Endothelial cell of umbilical vein (primary cell): Measurements from ENCODE around the gene B3GALNT2. TPM values are rescaled to one million over a fixed set of nuclear protein-coding genes. Genes with fewer than 3 reads are reported as not detected.

Experiments used
- BruUV-seq: library from RNA; stranded (reverse); fragments of 400-500 nt; replicated peaks from 2 replicates; lab custom pipeline; 2021; lab: Mats Ljungman, UMichigan
- CTCF ChIA-PET: fragments of 300-600, 350-600 bp; sonication (Branson Sonifier 250); formaldehyde crosslinking; loops from one replicate; lab custom pipeline; 2021; ENCODE audit warnings: antibody characterized with exemption, inconsistent platforms; lab: Charles Lee
- POLR2A ChIA-PET: fragments of 300-600, 350-600 bp; sonication (Branson Sonifier 250); formaldehyde crosslinking; loops from one replicate; lab custom pipeline; 2021; ENCODE audit warnings: antibody characterized with exemption, inconsistent platforms; lab: Charles Lee
- DNase-seq: peaks from one replicate; pipeline ENCODE4 v3.0.0-alpha.2; 2011; ENCODE audit warnings: low read depth, low spot score
- FAIRE-seq: peaks from 2 replicates; lab custom pipeline; 2011; peaks lifted over from hg19 to GRCh38; lab: Jason Lieb, UNC
- H2AFZ ChIP-seq: 2 replicates; pipeline ENCODE4 v1.6.0; 2012; ENCODE audit warnings: low read depth, low read length, control low read depth, inconsistent platforms
- H3K27ac ChIP-seq: 2 replicates; pipeline ENCODE4 v1.5.1; 2011; ENCODE audit warnings: low read depth, mild to moderate bottlenecking, control low read depth, low read length, moderate library complexity; ENCODE audit not compliant: insufficient read depth
- H3K27me3 ChIP-seq, 2 experiments: 2 replicates each; pipeline versions ENCODE4 v1.6.0 to v1.6.1; 2011; ENCODE audit warnings: low read length in 2 of 2, mixed read lengths in 1 of 2; ENCODE audit not compliant: control insufficient read depth in 2 of 2, insufficient read depth in 2 of 2
- H3K36me3 ChIP-seq, 2 experiments: 2 replicates in 1 of 2; 3 replicates in 1 of 2; pipeline ENCODE4 v1.5.1; 2011; ENCODE audit warnings: low read length in 2 of 2, mild to moderate bottlenecking in 1 of 2, moderate library complexity in 1 of 2; ENCODE audit not compliant: control insufficient read depth in 2 of 2, insufficient read depth in 2 of 2; ENCODE audit errors: extremely low read depth in 1 of 2
- H3K4me1 ChIP-seq: 3 replicates; pipeline ENCODE4 v1.5.1; 2011; ENCODE audit warnings: mild to moderate bottlenecking, low read length; ENCODE audit not compliant: control insufficient read depth, insufficient read depth; ENCODE audit errors: extremely low read depth
- H3K4me2 ChIP-seq: 2 replicates; pipeline ENCODE4 v1.6.1; 2011; ENCODE audit warnings: low read length, control low read depth, mixed read lengths; ENCODE audit not compliant: insufficient read depth
- H3K4me3 ChIP-seq, 3 experiments: fragments of 200-600 bp in 1 of 3; sonication (generic), shearing (Covaris generic) in 1 of 3; replicated peaks in 1 of 3; 2 replicates each; pipeline ENCODE4 v1.5.1; 2011 to 2016; ENCODE audit warnings: control low read depth in 3 of 3, low read length in 3 of 3, mild to moderate bottlenecking in 2 of 3, inconsistent platforms in 1 of 3, low read depth in 1 of 3, moderate library complexity in 1 of 3; ENCODE audit not compliant: insufficient read depth in 1 of 3
- H3K79me2 ChIP-seq: 2 replicates; pipeline ENCODE4 v1.6.0; 2012; ENCODE audit warnings: low read length, inconsistent platforms; ENCODE audit not compliant: control insufficient read depth, insufficient read depth
- H3K9ac ChIP-seq: replicated peaks from 2 replicates; pipeline ENCODE3; 2011; ENCODE audit warnings: low read length, control low read depth; ENCODE audit not compliant: insufficient read depth; ENCODE audit errors: extremely low read depth
- H3K9me1 ChIP-seq: replicated peaks from 3 replicates; pipeline ENCODE4 v1.6.0; 2011; ENCODE audit warnings: mild to moderate bottlenecking, low read length; ENCODE audit not compliant: control insufficient read depth, insufficient read depth; ENCODE audit errors: extremely low read depth
- H3K9me3 ChIP-seq: replicated peaks from 2 replicates; pipeline ENCODE4 v1.5.1; 2012; ENCODE audit warnings: low read length, inconsistent platforms; ENCODE audit not compliant: control insufficient read depth, insufficient read depth
- H4K20me1 ChIP-seq: replicated peaks from 2 replicates; pipeline ENCODE3; 2011; ENCODE audit warnings: mild to moderate bottlenecking, low read length; ENCODE audit not compliant: control insufficient read depth, insufficient read depth; ENCODE audit errors: extremely low read depth
- FOS ChIP-seq: IDR thresholded peaks from 2 replicates; pipeline ENCODE4 v1.6.1; 2011; ENCODE audit warnings: mild to moderate bottlenecking, low read length, moderate library complexity, borderline replicate concordance; ENCODE audit not compliant: insufficient read depth
- GATA2 ChIP-seq: IDR thresholded peaks from 2 replicates; pipeline ENCODE4 v1.7.0; 2011; ENCODE audit warnings: low read depth, mild to moderate bottlenecking, moderate library complexity, mixed read lengths, low read length; ENCODE audit not compliant: insufficient read length, insufficient read depth
- JUN ChIP-seq: IDR thresholded peaks from 2 replicates; pipeline ENCODE4 v1.6.1; 2011; ENCODE audit warnings: borderline replicate concordance, low read depth; ENCODE audit not compliant: insufficient read length, insufficient read depth
- MAX ChIP-seq: IDR thresholded peaks from 2 replicates; pipeline ENCODE4 v1.6.1; 2011; ENCODE audit not compliant: insufficient read depth, insufficient read length
- MYC ChIP-seq: IDR thresholded peaks from one replicate; pipeline ENCODE4 v1.6.1; 2011; ENCODE audit warnings: mild to moderate bottlenecking, low read depth, low read length
- POLR2A ChIP-seq: IDR thresholded peaks from 2 replicates; pipeline ENCODE4 v1.6.1; 2012; ENCODE audit warnings: low read depth, mild to moderate bottlenecking, control low read depth, low read length
- POLR2AphosphoS5 ChIP-seq: IDR thresholded peaks from 2 replicates; pipeline ENCODE4 v1.6.1; 2012; ENCODE audit warnings: low read depth, mild to moderate bottlenecking, control low read depth, low read length, moderate library complexity; ENCODE audit not compliant: insufficient read depth
- dilution Hi-C: fragments of 300-500 bp; cut with MboI; formaldehyde crosslinking; loops from one replicate; pipeline ENCODE4 v1.15.0; 2019; ENCODE audit warnings: low sequenced_read_pairs; ENCODE audit not compliant: extremely low pct_ligation_motif_present
- intact Hi-C: fragments of 100-400 bp; cut with micrococcal nuclease; formaldehyde crosslinking; loops from one replicate; pipeline ENCODE4 v1.10.0; 2022
- polyA plus RNA-seq, 4 experiments: library from polyadenylated mRNA; depleted of rRNA in 3 of 4; stranded (reverse) in 3 of 4; unstranded in 1 of 4; fragments of >200 nt; gene quantifications; 2 replicates each; pipeline versions ENCODE4 v1.2.1 to v1.2.3, GENCODE V29; 2011 to 2012; ENCODE audit warnings: missing spikeins in 1 of 4
- total RNA-seq: library from RNA; stranded (reverse); gene quantifications from 2 replicates; pipeline ENCODE4 v1.2.3, GENCODE V29; 2021

The B3GALNT2 gene
- total and polyA plus RNA-seq, 2 donors (not counting 3 experiments of a cell fraction or from before 2014, with no cell fraction given): 12.0 to 32.2 TPM

GRCh38 chr1:235533476-235534168 is 29.4 kb upstream of the B3GALNT2 start:
- no peaks in the 10 kb centered on the region for H3K79me2 ChIP-seq
- TF ChIP-seq MAX (no peak), POLR2A (no peak), POLR2AphosphoS5 (no peak), MYC (no peak), JUN (no peak), GATA2 (no peak), FOS (no peak)
- no peak overlapping the region for H3K27ac ChIP-seq
- H3K4me3 ChIP-seq: no peak overlapping the region
- H3K4me2 ChIP-seq: no peak overlapping the region
- no peaks in the 10 kb centered on the region for H3K9me1 ChIP-seq
- no peaks in the 10 kb centered on the region for H3K9me3 ChIP-seq
- POLR2A ChIA-PET: no interaction called here
- FAIRE-seq (no peak), DNase-seq (no peak)
- H3K27me3 ChIP-seq: no peaks in the 10 kb centered on the region
- dilution Hi-C loops (no loop called here), intact Hi-C loops (no loop called here)
- H2AFZ ChIP-seq: no peak overlapping the region
- H4K20me1 ChIP-seq: no peaks in the 10 kb centered on the region
- CTCF ChIA-PET: interaction anchor here (1.3 kb wide), 1 partner anchor 20 kb away, joined by 3 read pairs; no protein-coding TSS in a partner anchor
- no TSS peak for BruUV-seq
- H3K4me1 ChIP-seq: no peaks in the 10 kb centered on the region
- no peak overlapping the region for H3K9ac ChIP-seq
- H3K36me3 ChIP-seq: no peaks in the 10 kb centered on the region

- no peaks in the 10 kb centered on the region for H3K27me3 ChIP-seq
- no peaks in the 10 kb centered on the region for H4K20me1 ChIP-seq
- CTCF ChIA-PET: interaction anchor here (0.7 kb wide), 1 partner anchor 62 kb away, joined by 3 read pairs; no protein-coding TSS in a partner anchor
- no peak overlapping the region for H3K9ac ChIP-seq
- no peak overlapping the region for H3K4me2 ChIP-seq
- BruUV-seq: no TSS peak
- intact Hi-C loops: no loop called here
- dilution Hi-C loops: no loop called here
- H3K4me3 ChIP-seq: no peak overlapping the region
- no peaks in the 10 kb centered on the region for H3K9me1 ChIP-seq
- no peaks in the 10 kb centered on the region for H3K9me3 ChIP-seq
- H3K79me2 ChIP-seq: no peaks in the 10 kb centered on the region
- TF ChIP-seq POLR2AphosphoS5: no peak
- H2AFZ ChIP-seq: no peak overlapping the region
- H3K36me3 ChIP-seq: no peaks in the 10 kb centered on the region
- no peak overlapping the region for H3K27ac ChIP-seq
- DNase-seq (no peak), FAIRE-seq (no peak)
- POLR2A ChIA-PET: no interaction called here
- H3K4me1 ChIP-seq: no peaks in the 10 kb centered on the region
These were observed 28.1 kb upstream of the B3GALNT2 start for GRCh38 chr1:235532360-235532759.
